ENCODE data around the gene C12orf75. TPM values are rescaled to one million over a fixed set of nuclear protein-coding genes. Genes with fewer than 3 reads are reported as not detected.

C12orf75 gene
- total RNA-seq, 1 experiment from 2014 or later = 1.3 TPM

DNA sequence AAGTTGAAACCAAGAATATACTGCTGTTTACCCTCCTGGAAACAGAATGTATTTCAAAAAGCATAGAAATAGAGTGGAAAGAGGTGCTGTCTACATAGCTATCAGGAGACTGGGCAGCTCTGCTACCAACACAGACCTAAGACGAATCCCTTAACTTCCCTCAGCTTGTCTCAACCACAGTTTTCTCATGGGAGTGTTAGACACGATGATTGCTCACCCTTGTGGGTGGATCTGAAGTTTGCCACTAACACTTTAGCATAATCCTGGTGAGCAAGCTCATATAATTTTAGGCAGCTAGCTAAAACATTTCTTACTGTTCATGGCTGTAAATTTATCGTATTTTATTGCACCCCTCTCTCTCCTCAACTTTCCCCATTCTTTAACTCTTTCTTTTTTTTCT is 38.5 kb downstream of the C12orf75 start:
- DNase-seq = no peak
- no peak overlapping the region for H3K4me2 ChIP-seq
- TF ChIP-seq EZH2 (IDR thresholded peaks at IDR 0.05; ENCODE audit: low read depth) = no peak
- TF ChIP-seq, protein P1, sequence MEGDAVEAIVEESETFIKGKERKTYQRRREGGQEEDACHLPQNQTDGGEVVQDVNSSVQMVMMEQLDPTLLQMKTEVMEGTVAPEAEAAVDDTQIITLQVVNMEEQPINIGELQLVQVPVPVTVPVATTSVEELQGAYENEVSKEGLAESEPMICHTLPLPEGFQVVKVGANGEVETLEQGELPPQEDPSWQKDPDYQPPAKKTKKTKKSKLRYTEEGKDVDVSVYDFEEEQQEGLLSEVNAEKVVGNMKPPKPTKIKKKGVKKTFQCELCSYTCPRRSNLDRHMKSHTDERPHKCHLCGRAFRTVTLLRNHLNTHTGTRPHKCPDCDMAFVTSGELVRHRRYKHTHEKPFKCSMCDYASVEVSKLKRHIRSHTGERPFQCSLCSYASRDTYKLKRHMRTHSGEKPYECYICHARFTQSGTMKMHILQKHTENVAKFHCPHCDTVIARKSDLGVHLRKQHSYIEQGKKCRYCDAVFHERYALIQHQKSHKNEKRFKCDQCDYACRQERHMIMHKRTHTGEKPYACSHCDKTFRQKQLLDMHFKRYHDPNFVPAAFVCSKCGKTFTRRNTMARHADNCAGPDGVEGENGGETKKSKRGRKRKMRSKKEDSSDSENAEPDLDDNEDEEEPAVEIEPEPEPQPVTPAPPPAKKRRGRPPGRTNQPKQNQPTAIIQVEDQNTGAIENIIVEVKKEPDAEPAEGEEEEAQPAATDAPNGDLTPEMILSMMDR (conservative IDR thresholded peaks at IDR 0.05) = no peak

DNA sequence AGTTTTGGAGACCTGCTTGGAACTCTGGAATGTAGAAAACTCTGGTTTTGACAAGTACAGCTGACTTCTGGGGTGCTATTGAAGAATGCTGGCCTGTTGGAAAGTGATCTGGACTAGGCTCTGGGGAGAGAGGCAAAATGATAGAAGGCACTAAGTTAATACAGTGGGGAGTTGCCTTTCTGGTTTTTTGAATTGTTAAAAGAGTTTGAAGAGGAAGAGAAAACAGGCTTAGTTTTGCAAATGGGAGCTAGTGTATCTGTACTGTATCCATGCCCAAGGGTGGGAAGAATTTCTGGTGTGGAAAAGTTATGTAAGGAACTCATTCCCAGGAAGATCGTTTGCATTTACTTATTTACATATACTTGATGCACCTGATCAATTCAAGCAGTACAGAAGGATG is 43.8 kb downstream of the C12orf75 start:
- Histone ChIP-seq H3K4me1 (replicated peaks; ENCODE audit: insufficient read depth) (no peaks in the 10 kb centered on the region), H3K4me2 (no peak overlapping the region), H2AFZ (no peak overlapping the region), H3K27ac (no peak overlapping the region), H4K20me1 (ENCODE audit: insufficient read depth) (no peaks in the 10 kb centered on the region), H3K79me2 (ENCODE audit: low read depth) (no peaks in the 10 kb centered on the region), H3K9me2 (ENCODE audit: insufficient read depth) (no peaks in the 10 kb centered on the region; the same call in 1 of the 2 replicates), H3K27me3 (ENCODE audit: insufficient read depth, low read depth) (peaks cover 13% of the 10 kb centered on the region), H3K9me3 (ENCODE audit: insufficient read depth, low read depth) (no peaks in the 10 kb centered on the region), H3K36me3 (ENCODE audit: low read depth) (no peaks in the 10 kb centered on the region), H3K4me3 (no peak overlapping the region), H3F3A (ENCODE audit: insufficient read depth, low read depth) (no peaks in the 10 kb centered on the region)
- TF ChIP-seq, protein P1 (conservative IDR thresholded peaks at IDR 0.05) = no peak
- no peak for TF ChIP-seq EZH2 (IDR thresholded peaks at IDR 0.05; ENCODE audit: low read depth)
- CTCF ChIA-PET = no interaction called here
- no TSS peak for BruUV-seq (replicated peaks)
- POLR2A ChIA-PET (ENCODE audit: unreplicated experiment) = no interaction called here
- no peak for DNase-seq
- intact Hi-C loops (cut with micrococcal nuclease; ENCODE audit: unreplicated experiment) = no loop called here

More for the DNA sequence above, 38.5 kb downstream of the C12orf75 start:
- Histone ChIP-seq H3K4me3 (no peak overlapping the region), H2AFZ (no peak overlapping the region), H3K9me2 (ENCODE audit: insufficient read depth) (no peaks in the 10 kb centered on the region; the same call in 1 of the 2 replicates), H4K20me1 (ENCODE audit: insufficient read depth) (no peaks in the 10 kb centered on the region), H3K27me3 (ENCODE audit: insufficient read depth, low read depth) (no peaks in the 10 kb centered on the region; the same call in 1 of the 2 replicates), H3K36me3 (ENCODE audit: low read depth) (no peaks in the 10 kb centered on the region), H3K9me3 (ENCODE audit: insufficient read depth, low read depth) (no peaks in the 10 kb centered on the region), H3K27ac (no peak overlapping the region), H3F3A (ENCODE audit: insufficient read depth, low read depth) (no peaks in the 10 kb centered on the region), H3K79me2 (ENCODE audit: low read depth) (no peaks in the 10 kb centered on the region), H3K4me1 (replicated peaks; ENCODE audit: insufficient read depth) (no peaks in the 10 kb centered on the region)
- intact Hi-C loops (cut with micrococcal nuclease; ENCODE audit: unreplicated experiment) = no loop called here
- BruUV-seq (replicated peaks) = no TSS peak
- ChIA-PET POLR2A (ENCODE audit: unreplicated experiment) (no interaction called here), CTCF (no interaction called here)

- TF ChIP-seq, protein P1 (conservative IDR thresholded peaks at IDR 0.05) = no peak
- TF ChIP-seq EZH2 (IDR thresholded peaks at IDR 0.05; ENCODE audit: low read depth) = no peak
- BruUV-seq (replicated peaks) = no TSS peak
- Histone ChIP-seq H3K79me2 (ENCODE audit: low read depth) (no peaks in the 10 kb centered on the region), H3K36me3 (ENCODE audit: low read depth) (no peaks in the 10 kb centered on the region), H3K4me3 (no peak overlapping the region), H4K20me1 (ENCODE audit: insufficient read depth) (no peaks in the 10 kb centered on the region), H2AFZ (no peak overlapping the region), H3K4me2 (no peak overlapping the region), H3F3A (ENCODE audit: insufficient read depth, low read depth) (no peaks in the 10 kb centered on the region), H3K27ac (no peak overlapping the region), H3K9me3 (ENCODE audit: insufficient read depth, low read depth) (no peaks in the 10 kb centered on the region), H3K9me2 (ENCODE audit: insufficient read depth) (no peaks in the 10 kb centered on the region), H3K27me3 (ENCODE audit: insufficient read depth, low read depth) (peaks cover 24% of the 10 kb centered on the region), H3K4me1 (replicated peaks; ENCODE audit: insufficient read depth) (no peaks in the 10 kb centered on the region)
- DNase-seq = no peak
- ChIA-PET CTCF (no interaction called here), POLR2A (ENCODE audit: unreplicated experiment) (no interaction called here)
- intact Hi-C loops (cut with micrococcal nuclease; ENCODE audit: unreplicated experiment) = no loop called here
Measured at GRCh38 chr12:105377077-105377476, 46.6 kb downstream of the C12orf75 start.
